Spleen (tissue), 11 donors: Measurements from ENCODE around the gene TRIM32. TPM values are rescaled to one million over a fixed set of nuclear protein-coding genes. Genes with fewer than 3 reads are reported as not detected.
A peak's percentile ranks its signal among the peaks of the same experiment; 100 is the strongest.

Source experiments
- DNase-seq: peaks from one replicate; pipeline ENCODE4 v3.0.0-alpha.2; 2020
- H3K27ac ChIP-seq, 8 donors: fragments of 200-600 bp; sonication (generic) in 7 of 8; 1 replicate in 4 of 8; 2 replicates in 4 of 8; pipeline versions ENCODE4 v1.5.0 to v1.8.0; 2016 to 2021; ENCODE audit warnings: inconsistent platforms in 4 of 8, mild to moderate bottlenecking in 4 of 8, moderate library complexity in 1 of 8
- H3K27me3 ChIP-seq, 7 donors: fragments of 200-600 bp; sonication (generic) in 6 of 7; replicated peaks in 1 of 7; 1 replicate in 4 of 7; 2 replicates in 3 of 7; pipeline versions ENCODE4 v1.5.0 to v1.8.0; 2016 to 2021; ENCODE audit warnings: inconsistent platforms in 3 of 7, mild to moderate bottlenecking in 1 of 7
- H3K36me3 ChIP-seq, 6 donors: fragments of 200-600 bp; sonication (generic) in 5 of 6; 1 replicate in 4 of 6; 2 replicates in 2 of 6; pipeline versions ENCODE4 v1.5.0 to v1.8.0; 2016 to 2021; ENCODE audit warnings: inconsistent platforms in 2 of 6
- H3K4me1 ChIP-seq, 6 donors: fragments of 200-600 bp; sonication (generic) in 5 of 6; 1 replicate in 3 of 6; 2 replicates in 3 of 6; pipeline versions ENCODE4 v1.5.0 to v1.8.0; 2016 to 2021; ENCODE audit warnings: inconsistent platforms in 3 of 6
- H3K4me3 ChIP-seq, 8 donors: fragments of 200-600 bp; sonication (generic) in 7 of 8; 1 replicate in 4 of 8; 2 replicates in 4 of 8; pipeline versions ENCODE4 v1.5.0 to v1.8.0; 2016 to 2021; ENCODE audit warnings: inconsistent platforms in 4 of 8, mild to moderate bottlenecking in 4 of 8, moderate library complexity in 2 of 8
- H3K9me3 ChIP-seq, 8 donors: fragments of 200-600 bp; sonication (generic) in 7 of 8; 1 replicate in 4 of 8; 2 replicates in 4 of 8; pipeline versions ENCODE4 v1.5.0 to v1.8.0; 2016 to 2021; ENCODE audit warnings: inconsistent platforms in 4 of 8
- POLR2A ChIP-seq, 3 donors: fragments of 450-650 bp; IDR thresholded peaks; one replicate each; pipeline ENCODE4 v1.5.1; 2017; ENCODE audit warnings: antibody characterized with exemption in 3 of 3, mild to moderate bottlenecking in 1 of 3
- POLR2AphosphoS5 ChIP-seq, 3 donors: sonication (generic); formaldehyde crosslinking; IDR thresholded peaks; one replicate each; pipeline ENCODE4 v1.5.1; 2017; ENCODE audit warnings: antibody characterized with exemption in 3 of 3
- WGBS, 5 donors: extraction: QIAGEN DNeasy Blood & Tissue Kit in 3 of 5; methylation state at CpG; one replicate each; pipeline versions ENCODE4 v1.1.5 to v1.1.7; 2013 to 2018; 5-methylcytosine and 5-hydroxymethylcytosine counted together
- intact Hi-C: fragments of 100-400 bp; cut with DNase I; formaldehyde crosslinking; loops from one replicate; pipeline ENCODE4 v1.15.0; 2023; ENCODE audit warnings: low total_unique reads
- polyA plus RNA-seq, 3 donors: library from polyadenylated mRNA; stranded (reverse); fragments of 200-250 nt; gene quantifications; one replicate each; pipeline ENCODE4 v1.2.1, GENCODE V29; 2013
- total RNA-seq, 7 donors: library from RNA; depleted of rRNA in 3 of 7; stranded (reverse); fragments of >200 nt in 3 of 7; fragmentation: NEBNext Ultra II Directional in 4 of 7; extraction: Animal tissue kit (Norgen Biotek cat#: 25700) in 4 of 7; gene quantifications; one replicate each; pipeline versions ENCODE4 v1.1.0 to v1.2.1, GENCODE V29; 2016 to 2021
- TF ChIP-seq, protein P1 (sequence below), 11 experiments: fragments of 200-600 bp in 7 of 11; fragments of 450-650 bp in 4 of 11; sonication (generic) in 4 of 11; IDR thresholded peaks in 8 of 11; conservative IDR thresholded peaks in 3 of 11; 1 replicate in 7 of 11; 2 replicates in 4 of 11; pipeline versions ENCODE4 v1.4.0 to v1.8.0; 2016 to 2021; ENCODE audit warnings: antibody characterized with exemption in 11 of 11, inconsistent platforms in 4 of 11, mild to moderate bottlenecking in 1 of 11
- donor health status: healthy with polysubstance abuse.
- donor health status: DM: no; HTN: no; CAD: no; lungs with moderate emphysema.
- donor health status: DM: no; HTN: no; CAD: no.
- donor health status: Bipolar disorder and iron deficiency.
- donor health status: healthy.
- donor health status: DM: no; HTN: no; CAD: no.
- donor health status: DM: yes; HTN: yes; CAD: no.

TRIM32 gene
- total and polyA plus RNA-seq, 10 donors: 3.1 to 22.1 (median 17.2) TPM

GRCh38 chr9:116658265-116658664 is 28.8 kb upstream of the TRIM32 start:
- Histone ChIP-seq H3K4me3 (no peak overlapping the region), H3K9me3 (no peaks in the 10 kb centered on the region), H3K36me3 (no peaks in the 10 kb centered on the region), H3K27me3 (no peaks in the 10 kb centered on the region), H3K27ac (no peak overlapping the region), H3K4me1 (no peaks in the 10 kb centered on the region)
- no peak for DNase-seq
- 84 to 95% (median 91%) methylated on average over 2 of the region's 2 CpGs for WGBS, 5 donors
- intact Hi-C loops: no loop called here
- TF ChIP-seq POLR2AphosphoS5 (IDR thresholded peaks at IDR 0.05): no peak
- TF ChIP-seq POLR2A (IDR thresholded peaks at IDR 0.05): no peak
- TF ChIP-seq, protein P1, sequence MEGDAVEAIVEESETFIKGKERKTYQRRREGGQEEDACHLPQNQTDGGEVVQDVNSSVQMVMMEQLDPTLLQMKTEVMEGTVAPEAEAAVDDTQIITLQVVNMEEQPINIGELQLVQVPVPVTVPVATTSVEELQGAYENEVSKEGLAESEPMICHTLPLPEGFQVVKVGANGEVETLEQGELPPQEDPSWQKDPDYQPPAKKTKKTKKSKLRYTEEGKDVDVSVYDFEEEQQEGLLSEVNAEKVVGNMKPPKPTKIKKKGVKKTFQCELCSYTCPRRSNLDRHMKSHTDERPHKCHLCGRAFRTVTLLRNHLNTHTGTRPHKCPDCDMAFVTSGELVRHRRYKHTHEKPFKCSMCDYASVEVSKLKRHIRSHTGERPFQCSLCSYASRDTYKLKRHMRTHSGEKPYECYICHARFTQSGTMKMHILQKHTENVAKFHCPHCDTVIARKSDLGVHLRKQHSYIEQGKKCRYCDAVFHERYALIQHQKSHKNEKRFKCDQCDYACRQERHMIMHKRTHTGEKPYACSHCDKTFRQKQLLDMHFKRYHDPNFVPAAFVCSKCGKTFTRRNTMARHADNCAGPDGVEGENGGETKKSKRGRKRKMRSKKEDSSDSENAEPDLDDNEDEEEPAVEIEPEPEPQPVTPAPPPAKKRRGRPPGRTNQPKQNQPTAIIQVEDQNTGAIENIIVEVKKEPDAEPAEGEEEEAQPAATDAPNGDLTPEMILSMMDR (IDR thresholded peaks at IDR 0.05 in 8 of 11, conservative IDR thresholded peaks at IDR 0.05 in 3 of 11): no peak

GRCh38 chr9:116661037-116661954 is 25.8 kb upstream of the TRIM32 start:
- H3K4me1 ChIP-seq: no peaks in the 10 kb centered on the region
- intact Hi-C loops: no loop called here
- 54 to 75% (median 65%) methylated on average over 7 of the region's 7 CpGs for WGBS, 5 donors
- no peaks in the 10 kb centered on the region for H3K36me3 ChIP-seq
- no peak overlapping the region for H3K4me3 ChIP-seq
- TF ChIP-seq POLR2AphosphoS5 (IDR thresholded peaks at IDR 0.05) (no peak), POLR2A (IDR thresholded peaks at IDR 0.05) (no peak)
- TF ChIP-seq, protein P1 (IDR thresholded peaks at IDR 0.05 in 8 of 11, conservative IDR thresholded peaks at IDR 0.05 in 3 of 11): peak; percentile 25 to 77 (median 64)
- no peaks in the 10 kb centered on the region for H3K9me3 ChIP-seq
- H3K27me3 ChIP-seq: no peaks in the 10 kb centered on the region
- DNase-seq: no peak
- H3K27ac ChIP-seq: no peak overlapping the region

DNA sequence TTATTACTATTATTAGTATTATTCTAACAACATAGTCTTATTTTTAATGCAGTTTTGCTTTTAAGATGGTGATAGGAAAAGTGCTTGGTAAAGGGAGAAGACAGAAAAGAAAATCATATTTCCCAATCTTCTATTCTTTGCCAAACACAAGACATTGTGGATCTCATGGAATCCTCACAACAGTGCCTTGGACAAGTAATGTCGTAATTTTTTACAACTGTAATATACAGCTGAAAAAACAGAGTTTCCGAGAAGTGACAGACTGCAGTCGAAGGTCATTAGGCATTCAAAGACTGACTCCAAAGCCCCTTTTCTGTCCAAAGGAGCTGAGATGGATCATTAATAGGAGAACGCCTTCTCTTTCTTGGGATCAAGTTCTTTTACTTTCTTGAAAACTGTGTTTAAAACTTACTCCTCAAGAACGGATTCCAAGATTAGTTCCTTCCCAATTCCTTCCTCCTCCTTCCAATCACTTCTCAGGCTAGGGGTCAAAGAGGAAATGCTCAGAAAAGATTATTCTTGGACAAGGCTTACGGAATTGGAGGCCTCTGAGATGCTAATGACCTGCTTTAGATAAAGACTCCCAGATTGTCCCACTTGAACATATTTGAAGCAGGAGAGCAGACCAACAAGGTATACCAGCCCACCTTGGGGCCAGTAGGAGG is 24.3 kb upstream of the TRIM32 start:
- Histone ChIP-seq H3K36me3 (no peaks in the 10 kb centered on the region), H3K4me1 (no peaks in the 10 kb centered on the region), H3K27ac (peak overlapping the region in 2 of 8 donors; percentile 10 to 12), H3K4me3 (no peak overlapping the region), H3K27me3 (no peaks in the 10 kb centered on the region), H3K9me3 (no peaks in the 10 kb centered on the region)
- intact Hi-C loops: no loop called here
- 69 to 86% (median 78%) methylated on average over 6 of the region's 6 CpGs for WGBS, 5 donors
- TF ChIP-seq, protein P1 (IDR thresholded peaks at IDR 0.05 in 8 of 11, conservative IDR thresholded peaks at IDR 0.05 in 3 of 11): no peak
- TF ChIP-seq POLR2A (IDR thresholded peaks at IDR 0.05) (no peak), POLR2AphosphoS5 (IDR thresholded peaks at IDR 0.05) (no peak)
- DNase-seq: no peak

GRCh38 chr9:116663581-116663980 is 23.5 kb upstream of the TRIM32 start:
- intact Hi-C loops: no loop called here
- no peak for DNase-seq
- Histone ChIP-seq H3K4me3 (no peak overlapping the region), H3K27me3 (no peaks in the 10 kb centered on the region), H3K4me1 (no peaks in the 10 kb centered on the region), H3K36me3 (no peaks in the 10 kb centered on the region), H3K9me3 (no peaks in the 10 kb centered on the region), H3K27ac (peak overlapping the region in 2 of 8 donors; percentile 10 to 12)
- TF ChIP-seq, protein P1 (IDR thresholded peaks at IDR 0.05 in 8 of 11, conservative IDR thresholded peaks at IDR 0.05 in 3 of 11): no peak
- TF ChIP-seq POLR2AphosphoS5 (IDR thresholded peaks at IDR 0.05): no peak
- no peak for TF ChIP-seq POLR2A (IDR thresholded peaks at IDR 0.05)
- 93 to 97% (median 97%) methylated on average over 1 of the region's 1 CpG for WGBS, 5 donors
